CD4-positive, alpha-beta T cell treated with Interleukin-2 at 100 ng/mL for 4 hours (primary cell): ENCODE data around the gene EDDM3A.
"Not testable (repeated sequence)": the region's sequence is repeated elsewhere in the genome, so short reads cannot be mapped to it uniquely, and the experiment has no call there.

ENCODE experiments used
- DNase-seq: peaks from one replicate; pipeline ENCODE4 v3.0.0-alpha.2; 2020; ENCODE audit warnings: low spot score

Gene EDDM3A

DNA sequence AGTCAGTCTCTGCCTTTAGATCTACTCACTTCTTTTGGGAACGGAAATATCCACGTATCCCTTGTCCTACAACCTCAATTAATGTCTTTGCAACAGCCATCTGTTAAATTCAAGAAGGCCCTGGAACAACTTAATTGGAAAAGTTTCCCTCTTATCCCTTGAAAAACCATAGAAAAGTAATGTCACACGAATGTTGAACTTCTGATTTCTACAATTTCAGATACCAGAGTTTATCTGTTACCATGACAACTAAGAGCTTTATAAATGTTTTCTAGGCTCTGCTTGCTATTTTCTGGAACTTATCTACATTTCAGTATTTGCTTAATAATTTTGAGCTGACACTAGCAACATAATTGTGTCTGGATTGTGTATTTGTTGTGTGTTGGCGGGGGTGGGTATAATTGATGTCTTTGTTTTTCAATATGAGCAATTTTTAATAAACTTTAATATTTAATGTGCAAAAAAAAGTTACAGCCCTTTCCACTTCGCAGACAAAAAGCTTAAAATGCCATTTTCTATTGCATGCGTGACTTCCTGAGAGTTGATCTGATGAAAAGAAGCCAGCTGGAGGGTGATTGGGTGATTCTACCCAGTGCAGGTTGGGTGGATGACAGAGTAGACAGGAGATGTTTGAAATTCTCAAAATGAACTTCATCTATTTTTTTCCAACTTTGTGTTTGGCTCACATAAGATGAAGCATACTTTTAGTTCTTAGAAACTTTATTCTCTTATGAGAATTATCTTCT is 11.8 kb upstream of the EDDM3A start:
- no peak for DNase-seq

DNA sequence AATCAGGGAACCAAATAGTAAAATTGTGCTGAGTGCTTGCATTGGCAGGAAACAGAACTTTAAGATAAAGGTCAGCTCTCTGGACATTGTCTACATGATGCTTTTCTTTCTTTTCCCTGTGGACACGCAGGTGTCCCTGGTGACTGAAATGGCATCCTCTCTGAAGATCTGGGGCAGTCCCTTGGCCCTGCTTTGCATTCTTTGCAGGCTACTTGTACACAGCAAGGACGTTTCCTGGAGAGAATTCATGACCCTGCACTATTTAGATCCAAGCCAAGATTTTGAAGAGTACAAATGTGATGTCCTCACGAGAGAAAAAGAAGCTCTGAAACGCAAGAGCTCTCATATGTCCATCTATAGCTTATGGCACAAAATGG is 11.3 kb upstream of the EDDM3A start:
- no peak for DNase-seq

DNA sequence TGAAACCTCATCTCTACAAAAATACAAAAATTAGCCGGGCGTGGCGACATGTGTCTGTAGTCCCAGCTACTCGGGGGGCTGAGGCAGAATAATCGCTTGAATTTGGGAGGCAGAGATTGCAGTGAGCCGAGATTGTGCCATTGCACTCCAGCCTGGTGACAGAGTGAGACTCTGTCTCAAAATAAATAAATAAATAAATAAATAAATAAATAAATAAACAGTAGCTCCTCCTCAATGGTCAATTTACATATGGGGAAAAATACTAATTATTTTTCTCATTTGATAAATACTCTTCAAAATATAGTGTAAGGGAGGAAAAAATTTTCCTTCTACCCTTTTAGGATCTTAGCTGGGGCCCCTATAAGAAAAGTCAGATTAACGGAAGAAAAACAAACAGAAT is 7.4 kb upstream of the EDDM3A start:
- not testable (repeated sequence) for DNase-seq

DNA sequence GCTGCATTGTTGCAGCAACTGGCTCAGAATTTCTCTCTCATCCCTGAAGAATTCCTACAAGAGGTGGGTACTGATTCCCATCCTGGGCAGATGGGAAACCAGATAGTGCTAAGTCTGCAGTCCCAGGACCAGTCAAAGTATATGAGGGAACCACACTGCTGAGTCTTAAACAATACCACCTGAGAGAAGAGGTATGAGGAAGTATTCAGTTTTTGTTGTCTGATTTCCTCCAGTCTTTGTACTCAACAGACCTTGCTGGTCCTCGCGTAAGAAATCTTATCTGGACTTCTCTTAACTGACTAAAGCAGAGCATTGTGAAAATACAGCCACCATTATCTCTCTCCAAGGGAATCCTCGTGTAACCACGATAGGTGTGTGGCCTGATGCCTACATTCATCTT is 3.6 kb upstream of the EDDM3A start:
- no peak for DNase-seq

DNA sequence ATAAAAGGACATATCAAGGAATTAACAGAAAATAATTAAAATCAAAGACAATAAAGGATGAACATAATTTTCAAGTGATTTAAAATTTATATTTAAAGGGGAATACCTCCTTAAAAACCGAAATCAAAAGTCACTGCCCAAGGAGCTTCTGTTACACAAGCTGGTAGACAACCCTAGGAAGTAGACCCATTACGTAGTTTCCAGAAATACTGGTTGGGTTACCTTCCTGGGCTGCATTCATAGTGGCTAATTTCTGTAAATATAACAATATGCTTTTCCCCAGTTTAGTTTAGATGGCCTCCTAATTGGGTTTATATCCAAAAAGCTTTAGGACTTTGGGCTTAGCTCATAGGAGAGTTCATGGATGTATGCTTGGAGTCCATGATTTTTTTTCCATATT is 2.1 kb upstream of the EDDM3A start:
- no peak for DNase-seq

DNA sequence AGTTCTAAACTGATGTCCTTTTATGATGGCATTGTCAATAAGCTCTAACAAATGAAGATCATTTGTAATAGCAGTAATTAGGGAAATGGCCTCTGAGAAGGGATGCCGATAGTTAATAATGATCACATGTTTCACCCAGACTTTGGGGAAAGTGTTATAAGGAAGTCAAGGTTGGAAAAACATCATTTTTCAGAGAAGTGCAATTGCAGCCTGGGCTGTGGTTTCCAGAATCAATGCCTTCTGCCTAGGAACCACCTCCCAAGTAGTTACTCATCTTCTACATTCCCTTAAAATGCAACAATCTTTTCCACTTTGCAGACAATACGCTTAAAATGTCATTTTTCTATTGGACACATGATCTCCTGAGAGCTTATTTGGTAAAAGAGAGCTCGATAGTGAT is 879 bp downstream of the EDDM3A start:
- DNase-seq: no peak

DNA sequence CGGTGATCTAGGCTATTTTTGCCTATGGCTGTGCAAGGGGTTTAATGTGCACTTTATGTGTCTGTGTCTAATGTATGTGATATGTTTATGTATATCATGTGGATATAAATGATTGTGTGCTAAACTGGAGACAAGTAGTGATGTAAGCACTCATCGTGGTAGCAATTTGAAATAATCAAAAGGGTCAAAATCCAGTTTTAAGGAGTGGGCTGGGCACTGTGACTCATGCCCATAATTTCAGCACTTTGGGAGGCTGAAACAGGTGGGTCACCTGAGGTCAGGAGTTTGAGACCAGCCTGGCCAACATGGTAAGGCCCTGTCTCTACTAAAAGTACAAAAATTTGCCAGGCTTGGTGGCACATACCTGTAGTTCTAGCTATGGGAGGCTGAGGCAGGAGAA is 2.8 kb downstream of the EDDM3A start:
- no peak for DNase-seq

DNA sequence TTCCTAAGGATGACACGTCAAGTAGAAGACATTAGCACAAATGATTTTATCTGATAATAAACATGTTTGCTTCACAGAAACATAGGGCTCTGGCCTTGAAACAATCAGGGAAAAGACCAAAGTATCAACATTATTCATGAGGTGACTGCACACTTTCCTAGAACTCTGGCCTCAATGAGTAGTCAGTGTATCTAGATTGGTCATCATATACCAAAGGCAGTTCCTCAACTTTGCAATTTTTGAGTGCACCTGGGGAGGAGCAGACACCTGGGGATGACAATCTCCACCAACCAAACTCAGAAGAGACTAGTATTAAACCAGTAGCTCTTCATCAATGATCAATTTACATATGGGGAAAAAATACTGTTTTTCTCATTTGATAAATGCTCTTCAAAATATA is 4.5 kb downstream of the EDDM3A start:
- DNase-seq: no peak

DNA sequence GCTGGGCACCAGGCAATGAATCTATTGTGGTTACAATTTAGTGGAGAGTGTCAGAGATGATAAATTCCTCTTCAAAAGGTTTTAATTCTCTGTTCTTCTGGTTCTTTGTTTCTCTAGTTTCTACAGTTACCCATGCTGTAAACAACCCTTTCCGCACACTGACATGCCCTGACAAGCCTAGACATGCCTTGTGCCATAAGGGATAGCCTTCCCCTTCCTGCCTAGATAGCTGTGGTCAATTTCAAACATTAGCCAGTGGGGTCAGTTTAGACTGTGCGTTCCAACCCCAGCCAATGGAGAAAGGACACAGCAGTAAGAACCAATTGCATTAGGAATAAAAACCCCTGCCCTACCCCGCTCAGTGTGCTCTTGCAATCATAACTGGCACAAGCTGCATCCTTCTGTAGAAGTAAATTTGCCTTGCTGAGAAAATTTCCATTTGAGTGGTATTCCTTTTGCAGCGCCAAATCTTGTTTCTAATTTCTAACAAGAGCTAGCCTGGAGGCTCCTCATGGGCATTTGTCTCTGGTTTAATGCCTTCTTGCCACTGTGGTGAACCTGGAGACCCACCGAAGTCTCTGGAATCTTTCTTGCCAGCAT is 6.4 kb downstream of the EDDM3A start:
- DNase-seq: no peak

DNA sequence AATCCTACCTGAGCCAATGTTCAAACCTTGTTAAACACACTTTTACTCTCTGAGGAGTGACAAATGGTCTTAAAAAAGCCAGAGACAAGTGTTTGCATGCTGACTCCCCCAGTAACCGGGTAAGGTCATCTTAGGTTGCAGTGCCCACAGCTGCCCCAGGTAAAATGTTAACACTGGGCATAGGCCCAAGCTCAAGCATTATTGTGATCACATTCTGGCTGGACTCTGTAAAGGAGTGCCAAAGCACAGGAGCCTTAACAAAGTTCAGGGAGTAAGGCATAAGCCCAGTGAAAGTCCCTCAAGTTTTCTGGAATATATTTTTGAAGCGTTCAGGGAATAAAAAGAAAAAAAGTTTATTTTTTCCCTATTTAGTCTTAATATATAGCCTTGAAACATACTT is 8.6 kb downstream of the EDDM3A start:
- DNase-seq: no peak

DNA sequence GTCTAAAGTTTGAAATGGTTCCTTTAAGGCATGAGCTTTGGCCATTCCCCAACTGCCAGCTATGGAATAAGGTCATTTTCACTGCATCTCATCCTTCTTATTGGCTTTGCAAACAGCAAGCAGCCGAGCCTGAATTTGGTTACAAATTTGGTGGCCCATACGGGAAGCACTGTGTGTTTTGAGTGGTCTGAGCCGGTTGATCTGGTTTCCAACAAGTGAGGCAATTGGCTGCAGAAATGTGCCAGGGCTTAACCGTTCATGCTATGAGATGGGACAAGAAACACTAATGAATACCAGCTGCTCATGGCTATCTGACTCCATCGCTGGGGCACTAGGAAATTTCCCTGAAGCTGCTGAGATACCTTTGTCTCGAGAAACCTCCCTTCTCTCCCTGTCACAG is 9.3 kb downstream of the EDDM3A start:
- no peak for DNase-seq

DNA sequence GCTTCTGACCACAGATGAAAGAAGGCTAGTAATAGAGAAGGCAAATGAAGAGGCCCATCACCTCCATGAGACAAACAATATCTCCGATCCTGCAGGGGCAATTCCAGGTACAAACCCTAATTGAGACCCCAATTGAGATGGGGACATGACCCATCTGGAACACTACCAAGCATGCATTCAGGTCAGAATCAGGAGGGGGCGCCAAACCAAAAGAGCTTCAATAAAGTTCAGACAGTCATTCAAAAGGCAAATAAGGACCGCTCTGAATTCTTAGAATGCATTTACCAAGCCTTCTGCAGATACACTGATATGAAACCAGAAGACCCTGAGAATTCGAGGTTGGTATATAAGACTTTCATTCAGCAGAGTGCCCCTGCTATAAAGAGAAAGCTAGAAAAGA is 12.3 kb downstream of the EDDM3A start:
- peak; percentile 30 for DNase-seq

DNA sequence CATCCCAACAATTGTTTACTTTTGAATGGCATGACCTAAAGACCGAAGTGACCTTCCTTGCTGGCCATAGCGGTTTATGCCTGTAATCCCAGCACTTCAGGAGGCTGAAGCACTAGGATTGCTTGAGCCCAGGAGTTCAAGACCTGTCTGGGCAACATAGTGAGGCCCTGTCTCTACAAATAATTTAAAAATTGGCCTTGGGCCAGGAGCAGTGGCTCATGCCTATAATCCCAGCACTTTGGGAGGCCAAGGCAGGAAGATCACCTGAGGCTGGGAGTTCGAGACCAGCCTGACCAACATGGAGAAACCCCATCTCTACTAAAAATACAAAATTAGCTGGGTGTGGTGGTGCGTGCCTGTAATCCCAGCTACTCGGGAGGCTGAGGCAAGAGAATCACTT is 13.8 kb downstream of the EDDM3A start:
- DNase-seq: not testable (repeated sequence)

DNA sequence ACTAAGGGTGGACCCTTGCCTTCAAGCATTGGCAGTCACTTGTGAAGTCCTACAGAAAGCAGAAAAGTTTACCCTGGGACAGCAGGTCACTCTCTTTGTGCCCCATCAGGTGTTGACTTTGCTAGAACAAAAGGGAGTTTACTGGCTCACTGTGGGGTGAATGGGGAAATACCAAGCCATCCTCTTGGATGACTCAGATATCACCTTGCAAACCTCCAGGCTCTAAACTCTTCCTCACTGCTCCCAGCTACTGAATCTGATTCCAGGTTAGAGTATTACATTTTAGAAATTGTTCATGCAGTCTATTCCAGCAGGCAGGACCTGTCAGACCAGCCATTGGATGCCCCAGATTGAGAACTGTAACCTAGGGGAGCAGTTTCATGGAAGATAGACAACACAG is 15.3 kb downstream of the EDDM3A start:
- DNase-seq: no peak

DNA sequence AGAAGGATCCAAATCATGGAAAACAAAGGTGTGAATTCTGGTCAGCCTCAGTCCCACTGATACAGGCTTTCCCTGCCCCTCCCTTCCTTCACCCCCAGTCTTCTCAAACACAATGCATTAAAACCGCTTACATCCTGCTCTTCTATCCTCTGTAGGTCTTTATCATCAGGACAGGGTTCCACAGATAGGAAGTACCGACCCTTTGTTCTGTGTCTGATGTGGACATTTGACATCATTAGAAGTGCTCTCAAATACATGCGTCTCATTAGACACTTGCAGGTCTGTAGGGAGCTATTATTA is 22.9 kb downstream of the EDDM3A start:
- no peak for DNase-seq

DNA sequence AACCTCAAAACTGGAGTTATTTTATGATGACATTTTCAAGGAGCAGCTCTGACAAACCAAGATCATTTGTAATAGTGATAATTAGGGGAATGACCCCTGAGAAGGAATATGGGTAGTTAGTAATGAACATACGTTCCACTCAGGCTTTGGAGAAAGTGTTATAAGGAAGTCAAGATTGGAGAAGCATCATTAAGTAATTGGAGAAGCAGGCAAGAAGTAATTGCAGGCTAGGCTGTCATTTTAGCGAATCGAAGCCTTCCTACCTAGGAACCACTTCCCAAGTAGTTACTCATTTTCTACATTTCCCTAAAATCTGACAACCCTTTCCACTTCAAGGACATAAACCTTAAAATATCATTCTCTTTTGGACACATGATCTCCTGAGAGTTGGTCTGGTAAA is 23.7 kb downstream of the EDDM3A start:
- no peak for DNase-seq

DNA sequence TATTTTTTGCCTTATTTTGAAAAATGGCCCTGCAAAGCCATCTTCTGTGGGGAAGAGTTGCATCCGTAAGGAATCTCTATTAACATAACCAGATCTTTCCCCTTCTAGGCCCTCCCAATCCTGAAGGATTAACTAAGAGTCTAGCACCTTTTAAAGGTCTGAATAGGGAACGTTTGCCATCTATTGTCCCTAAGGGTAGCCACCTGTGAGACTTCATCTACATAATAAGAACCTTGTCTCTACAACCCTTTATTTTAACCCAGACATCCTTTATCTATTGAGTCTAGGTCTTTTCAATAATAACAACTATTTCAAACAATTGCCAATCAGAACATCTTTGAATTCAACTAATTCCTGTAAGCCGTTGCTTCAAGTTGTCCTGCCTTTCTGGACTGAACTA is 27.0 kb downstream of the EDDM3A start:
- DNase-seq: no peak

DNA sequence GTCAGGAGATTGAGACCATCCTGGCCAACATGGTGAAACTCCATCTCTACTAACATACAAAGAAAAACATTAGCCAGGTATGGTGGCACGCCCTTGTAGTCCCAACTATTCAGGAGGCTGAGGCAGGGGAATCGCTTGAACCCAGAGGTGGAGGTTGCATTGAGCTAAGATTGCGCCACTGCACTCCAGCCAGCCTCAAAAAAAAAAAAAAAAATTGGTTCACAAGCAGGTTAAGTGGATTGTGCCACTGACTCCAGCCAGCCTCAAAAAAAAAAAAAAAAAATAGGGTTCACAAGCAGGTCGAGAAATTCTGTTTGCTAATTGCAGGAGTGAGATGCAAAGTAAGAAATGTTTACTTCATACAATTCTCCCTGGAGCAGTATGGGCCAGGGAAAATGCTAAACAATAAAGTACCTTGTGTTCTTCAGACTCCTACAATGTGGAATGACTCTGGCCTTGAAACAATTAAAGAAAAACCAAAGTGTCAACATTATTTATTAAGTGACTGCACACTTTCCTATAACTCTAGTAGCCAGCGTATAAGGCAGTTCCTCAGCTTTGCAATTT is 28.7 kb downstream of the EDDM3A start:
- no peak for DNase-seq

DNA sequence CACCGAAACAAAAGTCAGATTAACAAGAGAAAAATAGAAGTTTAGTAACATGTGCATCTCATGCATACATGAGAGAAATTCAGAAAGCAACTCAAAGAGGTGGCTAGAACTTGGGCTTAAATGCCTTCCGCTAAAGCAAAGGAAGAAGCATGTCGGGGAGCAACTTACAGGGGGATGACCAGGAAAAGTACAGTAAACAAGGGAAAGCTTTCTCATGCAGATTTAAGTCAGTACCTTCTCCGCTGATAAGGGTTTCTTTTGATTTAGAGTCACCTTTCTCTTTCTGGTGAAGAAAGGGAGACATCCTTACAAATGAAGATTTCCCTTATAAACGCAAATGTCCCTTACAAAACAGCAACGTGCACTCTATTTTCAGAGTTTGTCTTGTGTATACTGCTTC is 29.4 kb downstream of the EDDM3A start:
- no peak for DNase-seq

DNA sequence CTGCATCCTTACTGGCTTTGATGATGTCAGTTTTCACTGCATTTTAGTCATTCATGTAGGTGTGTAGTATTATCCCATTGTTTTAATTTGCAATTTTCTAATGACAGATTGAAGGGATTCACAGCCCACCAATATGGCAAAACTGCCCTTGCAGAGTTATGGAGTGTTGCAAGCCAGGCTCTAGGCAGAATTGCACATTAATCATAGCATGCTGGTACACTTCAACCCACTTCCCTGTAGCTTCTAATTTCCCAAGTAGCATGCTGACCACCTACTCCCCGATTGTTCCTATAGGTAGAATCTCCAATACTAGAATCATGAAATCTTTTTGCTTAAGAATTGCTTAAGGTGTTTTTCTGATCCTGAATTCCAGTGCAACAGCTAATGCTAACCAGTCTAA is 30.2 kb downstream of the EDDM3A start:
- DNase-seq: no peak

DNA sequence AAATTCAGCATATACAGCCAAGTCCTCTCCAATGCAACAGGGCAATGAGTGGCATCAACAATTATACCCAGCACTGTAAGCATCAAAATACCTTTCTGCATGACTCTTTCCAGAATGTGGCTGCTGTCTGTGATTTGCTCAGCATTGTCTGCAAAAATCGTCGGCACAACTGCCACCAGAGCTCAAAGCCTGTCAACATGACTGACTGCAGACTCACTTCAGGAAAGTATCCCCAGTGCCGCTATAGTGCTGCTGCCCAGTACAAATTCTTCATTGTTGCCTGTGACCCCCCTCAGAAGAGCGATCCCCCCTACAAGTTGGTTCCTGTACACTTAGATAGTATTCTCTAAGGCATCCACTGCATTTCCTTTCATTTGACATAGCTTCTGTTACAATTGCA is 36.1 kb downstream of the EDDM3A start:
- no peak for DNase-seq

DNA sequence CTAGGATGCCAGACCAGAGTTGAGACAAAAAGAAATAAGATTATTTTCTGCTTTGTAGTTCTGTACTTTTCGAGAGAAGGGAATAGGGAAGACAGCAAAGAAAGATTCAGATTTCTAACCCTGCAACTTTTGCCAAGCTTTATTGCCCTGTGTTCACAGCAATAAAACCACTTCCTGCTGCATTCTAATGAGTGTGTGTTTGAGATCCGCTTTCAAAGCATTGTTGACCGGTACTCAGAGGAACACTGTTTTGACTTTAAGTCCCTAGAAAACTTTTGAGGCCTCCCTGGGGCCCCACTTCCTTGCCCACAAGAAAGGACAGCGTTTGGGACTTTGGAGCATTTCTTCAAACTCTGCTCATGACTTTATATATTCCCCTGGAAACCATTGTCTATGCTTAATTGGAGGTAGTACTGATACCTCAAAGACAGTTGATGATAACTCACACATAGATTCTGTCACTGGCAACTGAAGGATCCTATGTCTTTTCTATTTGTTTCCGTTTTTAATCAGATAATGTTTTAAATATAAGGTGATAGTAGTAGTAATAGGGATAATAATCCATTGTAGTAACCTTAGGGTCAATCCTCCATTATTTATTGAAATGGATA is 36.7 kb downstream of the EDDM3A start:
- peak; percentile 43 for DNase-seq

DNA sequence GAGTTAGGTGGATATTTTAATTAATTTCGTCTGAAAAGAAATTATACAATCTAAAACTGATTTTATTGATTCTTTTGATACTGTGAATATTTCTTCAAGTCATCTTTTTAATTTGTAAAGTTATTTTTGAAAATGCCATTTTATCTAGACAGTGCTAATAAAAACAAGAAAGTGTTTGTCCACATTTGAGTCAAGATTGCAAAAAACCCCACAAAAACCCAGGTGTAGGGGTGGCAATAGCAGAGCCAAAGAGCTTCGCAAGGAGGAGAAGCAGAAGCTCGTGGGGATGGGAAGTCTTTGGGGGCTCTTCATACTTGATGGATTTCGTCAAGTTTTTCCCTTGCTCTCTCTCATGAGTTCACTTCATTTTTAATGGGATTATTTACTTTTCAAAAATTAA is 41.3 kb downstream of the EDDM3A start:
- DNase-seq: no peak
